ENCODE data around the gene LYL1.

The LYL1 gene

GRCh38 chr19:13129384-13129783 is 26.7 kb upstream of the LYL1 start:
- no peak for DNase-seq

GRCh38 chr19:13128583-13128982 is 25.9 kb upstream of the LYL1 start:
- no peak for DNase-seq

DNA sequence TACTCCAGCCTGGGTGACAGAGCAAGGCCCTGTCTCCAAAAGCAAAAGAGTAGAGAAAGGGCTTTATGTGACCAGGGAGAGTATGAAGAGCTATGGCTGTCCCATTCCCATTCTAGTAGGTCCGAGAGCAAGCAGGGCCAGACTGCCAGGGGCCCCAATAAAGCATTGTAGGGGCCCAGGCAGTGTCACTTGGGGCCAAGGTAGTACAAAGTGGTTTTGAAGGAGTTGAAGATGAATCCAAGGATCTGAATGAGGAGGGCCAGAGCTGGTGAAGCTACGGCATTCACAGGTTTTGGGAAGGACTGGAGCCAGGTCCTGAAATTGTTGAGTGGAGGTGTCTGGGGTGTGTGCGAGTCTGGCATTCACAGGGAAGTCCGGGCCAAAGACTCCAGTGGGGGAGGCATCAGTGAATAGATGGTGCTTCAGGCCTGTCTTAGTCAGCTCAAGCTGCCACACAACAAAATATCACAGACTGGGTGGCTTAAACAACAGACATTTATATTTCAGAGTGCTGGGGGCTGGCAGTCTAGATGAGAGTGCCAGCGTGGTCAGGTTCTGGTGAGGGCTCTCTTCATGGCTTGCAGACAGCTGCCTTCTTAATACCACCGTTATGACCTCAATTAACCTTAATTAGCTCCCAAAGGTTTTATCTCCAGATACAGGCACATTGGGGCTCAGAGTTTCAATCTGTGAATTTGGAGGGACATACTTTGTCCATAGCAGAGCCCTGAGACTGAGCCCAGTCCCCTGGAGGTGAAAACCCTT is 25.3 kb upstream of the LYL1 start:
- DNase-seq = no peak

DNA sequence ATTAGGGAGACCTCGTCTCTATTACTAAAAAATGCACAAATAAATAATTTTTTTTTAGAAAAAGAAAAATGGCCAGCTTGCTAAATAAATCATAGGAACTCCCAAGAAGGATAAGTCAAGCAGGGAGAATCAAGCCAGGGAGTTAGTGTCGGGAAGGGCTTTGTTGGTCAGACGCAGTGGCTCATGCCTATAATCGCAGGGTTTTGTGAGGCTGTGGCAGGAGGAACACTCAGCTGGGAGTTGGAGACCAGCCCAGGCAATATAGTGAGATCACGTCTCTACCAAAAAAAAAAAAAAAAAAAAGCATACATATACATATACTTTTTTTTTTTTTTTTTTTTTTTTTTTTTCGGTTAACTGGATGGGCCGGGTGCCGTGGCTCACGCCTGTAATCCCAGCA is 24.4 kb upstream of the LYL1 start:
- DNase-seq = peak; percentile 15

- DNase-seq = no peak
Measured at GRCh38 chr19:13122980-13123957, 20.6 kb upstream of the LYL1 start.

DNA sequence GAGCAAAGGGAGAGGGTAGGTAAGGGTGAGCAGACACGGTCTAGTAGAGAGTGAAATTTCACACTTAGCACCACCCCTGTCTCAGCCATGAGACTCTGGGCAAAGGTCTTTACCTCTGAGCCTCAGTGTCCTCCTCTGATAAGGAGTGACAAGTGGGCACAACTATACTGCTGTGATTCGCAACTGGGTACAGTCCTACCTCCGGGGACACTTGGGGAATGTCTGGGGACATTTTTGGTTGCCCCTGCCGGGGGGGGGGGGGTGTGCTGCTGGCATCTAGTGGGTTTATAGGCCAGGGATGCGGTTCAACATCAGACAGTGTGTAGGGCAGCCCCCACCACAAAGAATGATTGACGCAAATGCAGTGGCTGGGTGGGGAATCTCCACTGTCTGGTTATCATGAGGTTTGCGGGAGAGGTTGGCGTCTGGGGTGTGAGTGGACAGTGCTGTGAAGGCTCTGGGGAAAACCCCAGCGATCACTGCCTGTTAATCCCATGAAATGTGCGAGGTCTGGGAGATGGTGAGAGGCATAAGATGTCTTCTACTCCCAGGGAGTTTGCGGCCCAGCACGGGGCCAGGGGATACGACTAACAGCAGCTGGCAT is 19.7 kb upstream of the LYL1 start:
- no peak for DNase-seq

GRCh38 chr19:13121551-13122274 is 19.1 kb upstream of the LYL1 start:
- DNase-seq = no peak

- no peak for DNase-seq
Measured at GRCh38 chr19:13120817-13121216, 18.2 kb upstream of the LYL1 start.

- no peak for DNase-seq
Measured at GRCh38 chr19:13120031-13120430, 17.4 kb upstream of the LYL1 start.

DNA sequence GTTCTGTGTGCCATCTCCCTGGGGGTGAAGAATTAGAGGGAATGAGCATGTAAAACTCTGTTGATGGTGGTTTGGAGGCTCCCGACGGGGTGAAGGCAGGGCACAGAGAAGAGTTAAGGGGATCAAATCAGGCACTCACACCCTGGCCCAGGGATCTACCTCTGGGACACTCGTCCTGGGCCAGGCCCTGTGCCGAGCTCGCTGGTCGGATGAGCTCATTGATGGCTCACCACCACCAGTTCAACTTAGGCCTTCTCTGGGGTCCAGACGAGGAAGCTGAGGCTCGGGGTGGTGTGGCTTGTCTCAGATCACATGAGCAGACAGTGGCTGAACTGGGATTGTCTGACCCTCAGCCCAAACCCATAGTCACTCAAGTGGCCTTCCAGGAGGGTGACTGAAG is 17.0 kb upstream of the LYL1 start:
- DNase-seq = no peak

GRCh38 chr19:13118424-13119193 is 16.0 kb upstream of the LYL1 start:
- peak; percentile 40 for DNase-seq

- peak; percentile 91 for DNase-seq
Measured at GRCh38 chr19:13117772-13118423, 15.2 kb upstream of the LYL1 start, which contains the start of gene NACC1. NACC1 (plus strand) TSS chr19:13118264; CDS start chr19:13135208, 16,944 bp downstream.

GRCh38 chr19:13117176-13117771 is 14.6 kb upstream of the LYL1 start:
- DNase-seq = no peak

DNA sequence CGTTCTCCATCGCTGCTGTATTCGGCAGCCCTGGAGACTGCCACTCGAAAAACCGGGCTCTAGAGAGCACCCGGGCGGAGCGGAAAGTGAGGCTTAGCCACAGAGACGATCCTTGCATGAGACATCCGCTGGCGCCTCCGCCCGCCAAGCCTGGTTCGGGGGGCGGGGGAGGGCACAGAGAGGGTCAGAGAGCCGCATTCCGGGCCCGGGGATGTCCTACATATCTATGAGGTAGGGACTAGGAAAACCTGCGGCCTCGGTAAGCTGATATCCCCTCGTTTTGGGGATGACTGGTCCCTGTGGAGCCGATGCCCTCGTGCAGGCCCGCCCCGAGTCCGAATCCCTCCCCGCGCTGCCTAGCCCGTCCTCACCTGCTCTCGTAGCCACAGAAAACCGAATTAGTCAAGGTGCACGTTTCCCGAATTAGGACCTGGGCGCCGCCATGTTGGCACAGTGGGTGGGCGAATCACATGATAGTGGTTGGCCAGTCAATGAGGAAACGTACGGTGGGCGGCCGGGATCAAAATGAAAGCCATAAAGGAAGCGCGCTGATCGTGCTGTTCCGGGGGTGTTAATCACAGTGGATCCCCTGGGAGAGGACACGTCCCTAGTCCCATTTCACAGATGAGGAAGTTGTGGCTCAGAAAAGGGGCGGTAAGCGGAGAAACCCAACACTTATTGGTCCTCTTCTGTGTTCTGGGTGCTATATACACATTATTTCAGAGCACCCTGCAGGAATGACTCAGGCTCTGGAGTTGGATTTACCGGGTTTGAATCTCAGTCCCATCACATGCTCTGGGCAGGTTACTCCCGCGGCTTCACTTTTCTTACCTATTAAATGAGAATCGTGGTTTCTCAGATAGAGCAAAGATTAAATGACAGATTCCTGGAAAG is 13.9 kb upstream of the LYL1 start, which contains the start of gene TRMT1:
Gene TRMT1 (minus strand): TSS at position 459 of the 894 bp plus-strand sequence. CDS start 341 bp downstream, at position 118.
- peak; percentile 94 for DNase-seq

- no peak for DNase-seq
Measured at GRCh38 chr19:13115936-13116281, 13.3 kb upstream of the LYL1 start.

- DNase-seq = no peak
Measured at GRCh38 chr19:13112555-13112954, 9.9 kb upstream of the LYL1 start.

GRCh38 chr19:13110099-13110610 is 7.5 kb upstream of the LYL1 start:
- DNase-seq = no peak

DNA sequence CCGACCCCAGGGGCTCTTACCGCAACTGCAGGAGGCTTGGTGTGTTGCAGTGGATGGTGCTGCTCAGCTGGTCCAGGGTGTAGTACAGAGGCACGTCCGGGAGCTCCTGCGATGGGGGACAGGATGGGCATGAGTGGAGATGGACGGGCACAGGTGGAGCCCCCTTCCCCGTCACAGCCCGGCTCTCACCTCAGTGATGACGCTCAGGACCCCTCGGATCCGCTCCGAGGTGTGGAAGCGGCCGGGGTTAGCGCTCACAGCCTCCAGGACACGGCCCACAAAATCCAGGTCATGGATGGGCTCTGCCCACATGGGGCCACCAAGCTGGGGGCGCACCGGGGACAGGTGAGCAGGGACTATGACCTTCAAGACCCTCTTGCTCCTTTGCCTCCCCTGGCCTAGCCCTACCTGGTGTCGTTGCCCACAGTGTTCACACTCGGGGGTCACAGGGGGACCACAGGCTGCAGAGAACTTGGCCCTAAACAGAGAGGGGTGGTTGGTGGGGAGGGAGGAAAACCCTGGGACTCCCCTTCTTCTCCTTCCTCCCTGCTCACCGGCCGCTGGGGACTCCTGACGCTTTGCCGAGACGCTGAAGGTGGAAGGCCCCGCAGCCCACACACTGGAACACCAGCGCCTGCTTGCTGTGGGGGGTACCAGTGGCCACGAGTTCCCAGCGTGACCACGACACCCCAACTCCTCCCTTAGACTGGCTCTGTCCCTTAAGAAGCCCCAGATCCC is 6.9 kb upstream of the LYL1 start:
- no peak for DNase-seq
